NCI-H2107 treated with DMSO at 0.1 percent for 48 hours (cell line): ENCODE data around the gene BMPER.
A peak's percentile ranks its signal among the peaks of the same experiment; 100 is the strongest.

Source experiments
- DNase-seq: peaks from one replicate; lab custom pipeline; 2025; ENCODE audit not compliant: unreplicated experiment; lab: John Stamatoyannopoulos, UW

The BMPER gene

DNA sequence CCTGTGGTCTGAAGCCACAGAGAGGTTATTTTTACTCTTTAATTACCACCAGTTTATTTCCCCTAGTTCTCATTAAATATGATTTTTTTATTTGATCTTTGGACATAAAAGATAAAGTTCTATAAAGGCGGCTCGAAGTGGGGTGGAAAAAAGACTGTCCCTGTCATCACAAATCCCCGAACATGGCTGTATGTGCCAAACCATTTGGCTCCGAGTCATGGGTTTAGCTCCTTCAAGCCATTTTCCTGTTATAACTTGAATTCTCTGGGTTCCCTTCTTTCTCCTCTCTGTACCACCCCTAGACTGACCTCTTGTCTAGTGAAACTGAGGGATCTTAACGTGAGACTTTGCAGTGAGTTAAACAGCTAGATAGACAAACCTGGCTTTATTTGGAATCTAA, 181.6 kb downstream of the BMPER start:
- no peak for DNase-seq

DNA sequence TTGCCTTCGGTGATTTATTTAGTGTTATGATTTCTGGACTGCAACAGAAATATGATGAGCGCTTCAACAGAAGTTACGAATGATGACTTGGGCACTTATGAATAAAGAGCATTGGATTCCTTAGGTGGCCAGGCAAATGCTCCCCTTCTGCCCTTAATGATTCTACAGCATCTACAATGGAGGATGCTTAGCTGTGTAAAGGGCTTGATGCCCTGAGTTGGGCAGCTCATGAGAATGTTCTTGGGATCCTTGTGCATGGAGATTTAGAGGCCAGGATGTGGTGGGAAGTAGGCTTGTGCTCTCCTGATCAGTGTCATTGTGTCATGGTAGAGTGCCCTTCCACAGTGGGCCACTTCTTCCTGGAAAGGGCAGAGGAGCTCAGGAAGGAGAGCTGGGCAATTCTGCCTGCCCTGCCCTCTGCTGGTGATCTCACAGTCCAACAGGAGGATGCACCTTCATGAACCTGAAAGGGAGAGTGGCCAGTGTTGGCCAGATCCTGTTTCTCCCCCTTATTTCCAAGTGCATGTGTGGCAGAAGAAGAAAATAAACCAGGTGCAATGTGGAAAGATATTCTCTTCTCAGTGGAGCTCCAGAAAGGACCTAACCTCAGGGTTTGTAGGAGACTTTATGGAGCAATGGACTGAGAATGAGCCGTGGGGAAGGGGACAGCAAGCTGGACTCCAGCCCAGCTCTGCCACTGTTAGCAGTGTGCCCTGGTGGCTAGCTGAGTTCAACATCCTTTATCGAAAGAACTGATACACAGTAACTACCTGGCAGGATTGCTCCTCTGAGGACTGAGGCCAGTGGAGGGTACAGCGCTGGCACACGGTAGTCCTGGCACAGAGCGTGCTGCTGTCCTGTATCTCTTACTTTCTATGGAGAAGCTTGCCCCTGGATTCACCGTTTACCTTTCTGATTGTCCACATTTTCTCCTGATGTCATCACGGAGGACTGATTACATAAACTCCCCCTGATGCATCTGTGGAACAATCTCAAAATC, 182.9 kb downstream of the BMPER start:
- no peak for DNase-seq

DNA sequence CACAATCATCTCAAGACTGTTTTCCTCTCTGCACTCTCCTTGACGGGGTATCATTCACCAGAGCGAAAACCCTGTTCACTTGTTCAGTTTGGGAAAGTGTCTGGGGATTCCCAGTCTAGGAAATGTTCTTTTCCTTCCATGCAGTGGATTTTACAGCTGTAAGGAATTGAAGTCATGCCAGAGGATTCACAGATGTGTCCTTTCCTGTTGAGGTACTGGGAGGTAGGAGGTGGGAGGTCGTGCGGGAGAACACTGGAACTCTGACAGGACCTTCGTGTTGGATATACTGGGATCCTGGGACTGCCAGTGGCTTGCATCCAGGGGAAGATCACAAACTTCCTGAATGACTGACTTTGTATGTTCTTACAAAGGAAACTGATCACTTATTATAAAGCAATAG, 185.5 kb downstream of the BMPER start:
- DNase-seq, result no peak

DNA sequence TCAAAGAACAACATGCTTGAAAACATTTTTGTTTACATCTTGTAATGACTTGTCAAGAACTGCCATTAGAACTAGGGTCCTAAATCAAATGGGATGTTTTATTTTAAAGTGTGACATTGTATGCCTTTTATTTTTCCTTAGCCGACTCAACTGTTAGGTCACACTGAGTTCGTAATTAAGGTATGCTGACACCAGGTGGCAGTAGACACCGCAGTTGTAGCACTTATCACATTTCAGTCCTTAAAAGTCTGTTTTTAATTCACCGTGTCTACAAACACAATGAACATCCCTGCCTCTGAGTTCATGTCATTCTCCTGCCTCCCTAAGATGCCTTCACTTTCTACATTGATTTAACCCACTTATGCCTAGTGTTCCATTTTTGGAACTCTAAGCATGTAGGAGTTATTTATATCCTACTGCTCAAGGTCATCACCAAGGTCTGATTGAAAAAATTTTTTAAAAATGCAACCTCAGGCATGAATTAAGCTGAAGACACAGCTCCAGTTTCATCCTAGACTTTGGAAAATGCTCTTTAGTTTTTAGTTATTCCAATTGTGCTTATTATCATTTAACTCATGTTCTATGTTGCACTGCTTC, 186.1 kb downstream of the BMPER start:
- DNase-seq, result no peak

DNA sequence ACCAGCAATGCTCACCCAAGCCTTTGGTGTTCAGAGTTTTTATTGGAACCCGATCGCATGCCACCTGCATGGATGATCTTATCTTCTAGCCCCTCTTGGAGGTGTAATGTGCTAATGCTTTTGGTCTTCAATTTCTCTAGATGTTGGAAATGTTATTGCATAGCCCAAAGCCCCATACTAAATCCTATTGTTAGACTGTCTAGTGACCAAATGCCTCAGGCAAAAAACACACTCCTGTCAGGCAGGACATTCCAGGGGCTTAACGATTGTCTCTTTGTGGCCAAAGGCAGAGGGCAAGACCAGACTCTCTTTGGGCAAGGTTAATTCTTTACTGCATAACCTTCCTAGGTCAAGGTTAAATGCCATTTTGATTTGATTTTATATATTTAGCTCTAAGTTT, 187.9 kb downstream of the BMPER start:
- no peak for DNase-seq

DNA sequence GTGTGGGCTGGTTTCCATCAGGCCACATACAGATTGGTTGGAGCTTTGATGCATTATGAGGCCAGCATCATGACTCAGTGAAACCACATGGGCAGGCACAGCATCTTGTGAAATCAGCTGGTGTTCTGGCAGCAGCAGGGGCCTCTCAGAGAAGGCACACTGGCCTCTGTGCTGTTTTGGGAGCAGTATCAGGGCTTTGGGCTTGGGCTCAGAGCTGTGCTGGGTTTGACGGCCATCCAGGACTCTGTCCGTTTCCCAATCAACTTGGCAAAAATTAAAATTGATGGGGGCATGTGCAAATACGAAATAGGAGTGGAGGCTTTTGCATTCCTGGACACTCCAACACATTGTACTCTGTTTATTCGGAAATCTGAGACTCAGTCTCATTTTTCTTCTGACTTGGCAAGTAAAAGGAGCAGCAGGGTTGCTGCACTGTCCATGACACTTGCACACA, 190.9 kb downstream of the BMPER start:
- no peak for DNase-seq

DNA sequence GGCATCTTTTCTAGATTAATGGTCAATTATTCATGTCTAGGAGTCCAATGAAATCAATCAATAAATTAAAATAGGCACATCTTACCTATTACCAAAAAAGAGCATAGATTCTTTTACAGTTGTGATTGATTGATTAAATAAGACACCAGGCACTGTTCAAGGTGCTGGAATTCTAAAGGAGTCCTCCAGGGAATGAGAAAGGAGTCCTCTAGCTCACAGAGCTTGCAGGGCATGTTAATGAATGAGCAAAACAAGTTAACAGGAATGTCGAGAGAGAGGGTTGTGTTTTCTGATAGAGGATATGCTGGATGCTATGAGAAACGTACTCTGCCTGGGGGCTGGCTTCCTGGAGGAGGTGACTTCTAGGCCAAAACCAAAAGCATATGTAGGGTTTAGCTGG, 191.4 kb downstream of the BMPER start:
- DNase-seq, result no peak

DNA sequence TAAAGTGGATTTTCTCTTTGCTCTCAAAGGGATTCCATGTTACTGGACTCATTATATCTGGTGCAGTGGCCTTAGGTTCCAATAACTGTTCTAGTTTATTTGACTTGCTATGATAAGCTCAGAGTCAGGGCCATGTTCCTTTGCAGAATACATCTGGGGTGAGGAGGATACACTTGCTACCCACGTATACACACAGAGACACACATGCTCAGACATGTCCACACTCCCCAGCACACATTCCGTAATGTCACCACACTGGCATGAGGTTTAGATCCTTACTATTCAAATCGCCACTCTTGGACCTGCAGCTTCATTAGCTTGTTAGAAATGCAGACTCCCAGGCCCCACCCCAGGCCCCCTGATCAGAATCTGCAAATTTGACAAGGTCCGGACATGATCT, 195.3 kb downstream of the BMPER start:
- DNase-seq, result no peak

DNA sequence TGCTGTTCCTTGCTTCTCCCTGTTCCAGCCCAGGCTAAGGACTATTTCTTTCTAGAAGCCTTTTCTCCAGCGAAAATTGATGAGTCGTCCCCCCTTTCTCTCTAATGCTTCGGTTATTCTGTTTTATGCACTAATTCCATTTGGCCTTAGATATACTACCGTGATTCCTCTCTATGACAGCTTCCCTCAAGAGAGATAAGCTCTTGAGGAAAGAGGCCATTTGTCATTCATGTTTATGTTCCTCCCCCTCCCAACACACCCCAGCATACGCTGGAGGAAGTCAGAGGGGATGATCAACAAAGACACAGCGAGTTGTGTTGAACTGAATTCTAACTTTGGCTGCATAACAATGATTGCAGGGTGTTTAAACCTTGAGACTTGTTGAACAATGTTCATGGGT, 198.8 kb downstream of the BMPER start:
- DNase-seq, result no peak

DNA sequence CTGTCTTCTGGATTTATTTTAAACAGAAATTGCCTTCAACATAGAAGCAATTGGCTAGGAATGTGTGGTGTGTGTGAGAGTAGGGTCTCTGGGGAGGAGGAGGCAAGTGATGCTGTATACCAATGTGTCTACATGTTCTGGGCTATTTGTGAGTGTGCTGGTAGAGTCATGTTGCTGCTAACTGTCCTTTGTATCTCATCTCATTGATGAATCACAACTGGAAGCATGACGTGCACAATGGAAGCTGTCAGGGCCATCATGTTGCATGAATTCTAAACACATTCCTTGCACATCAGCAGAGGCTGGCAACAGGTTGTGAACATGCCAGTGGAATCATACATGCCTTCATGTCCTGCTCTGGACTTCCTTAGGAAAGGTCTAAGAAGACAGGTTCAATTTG, 199.7 kb downstream of the BMPER start:
- DNase-seq, result no peak

DNA sequence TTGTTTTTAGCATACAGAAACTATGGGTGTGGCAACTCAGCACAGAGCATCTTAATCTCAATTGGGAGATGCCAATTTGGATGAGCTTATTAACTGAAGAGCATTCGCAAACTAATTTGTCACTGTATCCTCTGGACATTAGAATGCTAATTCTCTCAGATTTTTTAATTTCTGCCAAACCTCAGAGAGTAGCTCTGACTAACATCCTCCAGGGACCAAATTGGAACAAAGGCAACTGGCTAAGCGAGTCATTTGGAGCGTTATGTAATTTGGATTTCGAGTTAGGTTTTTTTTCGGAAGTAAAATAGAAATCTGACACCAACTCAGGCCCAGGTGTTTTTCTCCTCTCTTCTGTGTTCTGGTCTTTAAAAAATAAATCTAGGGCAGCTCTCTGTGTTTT, 201.9 kb downstream of the BMPER start:
- peak; percentile 8 for DNase-seq

DNA sequence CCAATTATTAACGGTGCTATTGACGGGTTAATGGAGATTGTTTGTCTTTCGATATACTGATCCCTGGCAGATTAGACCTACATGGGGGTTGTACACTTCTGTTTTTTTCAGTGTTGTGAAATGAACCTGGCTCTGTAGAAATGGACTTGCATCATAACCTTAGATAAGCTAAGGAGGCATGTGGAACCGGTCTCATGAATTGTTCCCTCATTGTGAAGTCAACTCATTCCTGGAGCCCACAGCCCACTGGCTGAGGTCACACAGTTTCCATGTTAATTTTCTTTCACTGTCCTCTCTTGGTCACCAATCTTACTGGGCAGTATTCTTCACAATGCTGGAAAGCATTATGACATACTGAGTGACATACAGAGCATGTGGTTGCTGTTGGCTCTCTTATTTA, 202.8 kb downstream of the BMPER start:
- no peak for DNase-seq

DNA sequence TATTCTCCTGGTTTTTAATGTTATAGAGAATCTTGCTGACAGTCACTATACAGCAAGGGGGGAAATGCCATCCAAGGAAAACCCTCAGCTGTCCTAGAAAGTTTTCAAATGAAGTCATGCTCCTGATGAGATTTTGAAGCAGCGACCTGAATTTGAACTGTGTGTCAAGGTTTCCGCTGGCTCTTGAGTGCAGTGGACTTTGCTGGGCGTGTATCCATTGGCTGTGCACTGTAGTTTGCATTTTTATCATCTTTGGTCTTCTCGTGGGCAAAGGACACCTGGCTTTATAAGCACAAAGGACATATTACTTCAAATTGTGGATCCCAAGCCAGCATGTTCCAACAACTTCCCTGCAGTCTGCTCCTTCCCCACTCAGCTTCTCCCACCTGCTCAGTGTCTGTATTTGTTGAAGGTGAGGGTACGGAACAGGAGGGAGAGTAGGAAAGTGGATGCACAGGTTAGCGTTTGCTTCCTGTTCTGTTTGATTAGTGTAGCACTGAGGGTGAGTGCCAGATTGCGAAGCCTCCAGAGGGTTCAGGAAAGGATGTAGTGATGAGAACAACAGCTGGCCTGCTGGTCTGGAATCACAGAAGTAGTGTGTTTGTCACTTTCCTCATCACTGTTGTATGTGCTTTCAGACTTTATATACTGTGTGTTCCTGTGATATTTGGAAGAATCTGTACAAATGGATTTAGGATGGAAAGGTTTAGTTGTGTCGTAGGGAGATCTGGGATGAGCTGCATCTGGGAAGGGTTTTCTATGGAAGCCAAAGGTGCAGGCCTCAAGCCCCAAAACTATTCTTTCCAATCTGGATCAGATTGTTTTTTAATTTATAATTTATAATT, 204.8 kb downstream of the BMPER start:
- no peak for DNase-seq

DNA sequence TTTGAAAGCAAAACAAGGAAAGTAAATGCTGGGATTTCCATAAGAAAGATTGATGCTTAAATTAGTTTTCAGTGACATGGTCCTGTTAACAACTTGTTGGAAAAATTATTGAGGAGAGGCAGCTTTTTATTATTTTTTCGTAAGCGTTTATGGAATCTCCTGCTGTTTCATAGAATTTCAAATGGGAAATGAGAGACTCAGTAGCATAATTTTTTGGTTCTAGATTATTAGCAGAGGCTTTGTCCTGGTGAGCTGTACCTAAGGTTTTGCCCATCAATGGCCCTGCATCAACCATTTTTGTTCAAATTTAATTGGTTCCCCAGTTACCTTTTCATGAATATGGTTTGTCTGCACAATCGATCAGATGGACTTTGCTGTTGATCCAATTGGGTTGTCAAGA, 205.7 kb downstream of the BMPER start:
- DNase-seq, result no peak

DNA sequence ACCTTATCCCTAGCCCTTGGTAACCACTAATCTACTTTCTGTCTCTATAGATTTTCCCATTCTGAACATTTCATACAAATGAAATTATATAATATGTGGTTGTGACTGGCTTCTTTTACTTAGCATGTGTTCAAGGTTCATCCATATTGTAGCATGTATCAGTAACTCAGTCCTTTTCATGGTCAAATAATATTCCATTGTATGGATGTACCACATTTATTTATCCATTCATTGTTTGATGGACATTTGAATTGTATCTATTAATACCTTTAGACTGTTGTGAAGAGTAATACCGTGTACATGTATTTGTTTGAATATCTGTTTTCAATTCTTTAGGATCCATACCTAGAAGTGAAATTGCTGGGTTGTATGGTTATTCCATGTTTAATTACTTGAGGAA, 210.2 kb downstream of the BMPER start:
- no peak for DNase-seq

DNA sequence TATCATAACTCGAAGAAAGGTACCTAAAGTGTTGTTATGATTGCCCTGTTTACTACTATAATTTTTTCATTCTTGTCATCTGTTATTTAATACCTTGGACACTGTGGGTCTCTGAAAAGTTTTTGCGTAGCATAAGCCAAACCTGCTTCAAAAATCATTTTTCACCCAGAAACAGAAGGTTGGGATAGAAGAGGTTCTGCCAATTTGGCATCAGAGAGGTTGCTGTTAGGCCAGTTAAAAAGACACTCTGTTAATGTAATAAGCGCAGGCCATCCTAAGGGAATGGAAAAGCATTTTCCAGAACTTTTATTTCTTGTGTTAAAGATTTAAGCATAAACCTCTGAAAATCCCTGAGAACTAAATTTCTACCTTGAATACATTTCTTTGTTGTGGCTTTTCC, 212.2 kb downstream of the BMPER start:
- DNase-seq, result no peak

DNA sequence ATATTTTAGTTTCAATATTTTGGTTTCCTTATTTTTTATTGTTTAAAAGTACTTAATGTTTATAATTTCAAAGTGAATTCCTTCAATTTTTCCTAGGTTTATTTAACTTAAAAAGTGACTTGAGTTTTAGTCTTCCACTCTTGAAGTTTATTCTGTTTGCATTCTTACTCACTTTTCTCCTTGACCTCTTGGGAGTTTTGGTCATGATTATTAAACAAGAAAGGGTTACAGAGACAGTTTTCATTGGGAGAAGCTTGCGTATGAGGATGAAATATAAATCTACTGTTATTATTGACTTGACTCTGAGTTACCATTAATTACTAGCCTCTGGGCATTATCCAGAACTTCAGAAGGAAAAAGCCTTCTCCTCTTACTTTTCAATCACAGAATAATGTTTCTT, 216.0 kb downstream of the BMPER start:
- DNase-seq, result no peak

DNA sequence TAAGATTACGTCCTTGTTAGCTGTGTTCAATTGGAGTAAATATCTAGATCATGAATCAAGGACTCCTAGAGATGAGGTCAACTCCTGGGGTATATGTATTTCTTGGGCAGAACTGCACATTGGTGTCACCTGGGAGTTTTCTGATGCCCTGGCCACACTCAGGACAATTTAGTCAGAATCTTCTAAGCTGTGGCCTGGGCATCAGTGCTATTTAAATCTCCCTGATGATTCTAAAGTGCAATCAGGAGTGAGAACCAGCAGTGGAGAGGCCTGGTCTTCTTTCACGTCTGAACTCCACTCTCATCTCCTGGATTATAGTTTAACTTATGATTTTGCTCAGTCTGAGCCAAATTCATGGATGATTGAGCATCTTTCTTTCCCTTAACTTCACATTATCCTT, 218.0 kb downstream of the BMPER start:
- DNase-seq, result no peak

DNA sequence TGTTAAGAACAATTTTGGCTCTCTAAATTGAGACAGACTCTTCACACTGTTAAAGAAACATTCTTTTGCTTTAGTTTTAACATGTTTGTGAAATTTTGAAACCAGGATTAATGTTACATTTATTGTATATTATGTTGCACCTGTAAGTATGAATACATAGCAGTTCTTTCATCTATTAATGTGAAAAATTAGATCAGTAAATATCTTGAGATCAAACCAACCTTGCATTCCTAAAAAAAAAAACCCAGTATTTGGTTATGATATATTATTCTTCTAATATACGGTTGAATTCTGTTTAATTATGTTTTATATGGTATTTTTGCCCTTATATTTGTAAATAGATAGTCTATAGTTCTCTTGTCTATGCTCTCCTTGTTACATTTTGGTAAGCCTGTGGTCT, 219.4 kb downstream of the BMPER start:
- DNase-seq, result no peak

DNA sequence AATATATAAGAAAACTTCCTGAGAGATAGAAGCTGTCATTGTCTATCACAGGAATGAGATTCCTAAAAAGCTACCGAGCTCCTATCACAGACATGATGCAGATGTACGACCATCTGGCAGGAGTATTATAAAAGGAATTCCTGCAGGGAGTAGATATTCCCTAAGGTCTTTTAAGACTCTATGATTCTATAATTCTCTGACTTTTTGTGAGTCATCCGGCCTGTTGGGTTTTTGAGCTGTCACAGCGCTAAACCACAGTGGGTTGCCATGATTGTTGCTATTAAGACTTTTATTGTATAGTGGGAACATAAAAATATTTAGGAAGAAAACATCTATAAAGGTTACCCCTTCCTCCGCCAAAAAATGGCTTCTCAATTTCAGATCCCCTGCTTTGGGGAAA, 223.4 kb downstream of the BMPER start:
- no peak for DNase-seq

DNA sequence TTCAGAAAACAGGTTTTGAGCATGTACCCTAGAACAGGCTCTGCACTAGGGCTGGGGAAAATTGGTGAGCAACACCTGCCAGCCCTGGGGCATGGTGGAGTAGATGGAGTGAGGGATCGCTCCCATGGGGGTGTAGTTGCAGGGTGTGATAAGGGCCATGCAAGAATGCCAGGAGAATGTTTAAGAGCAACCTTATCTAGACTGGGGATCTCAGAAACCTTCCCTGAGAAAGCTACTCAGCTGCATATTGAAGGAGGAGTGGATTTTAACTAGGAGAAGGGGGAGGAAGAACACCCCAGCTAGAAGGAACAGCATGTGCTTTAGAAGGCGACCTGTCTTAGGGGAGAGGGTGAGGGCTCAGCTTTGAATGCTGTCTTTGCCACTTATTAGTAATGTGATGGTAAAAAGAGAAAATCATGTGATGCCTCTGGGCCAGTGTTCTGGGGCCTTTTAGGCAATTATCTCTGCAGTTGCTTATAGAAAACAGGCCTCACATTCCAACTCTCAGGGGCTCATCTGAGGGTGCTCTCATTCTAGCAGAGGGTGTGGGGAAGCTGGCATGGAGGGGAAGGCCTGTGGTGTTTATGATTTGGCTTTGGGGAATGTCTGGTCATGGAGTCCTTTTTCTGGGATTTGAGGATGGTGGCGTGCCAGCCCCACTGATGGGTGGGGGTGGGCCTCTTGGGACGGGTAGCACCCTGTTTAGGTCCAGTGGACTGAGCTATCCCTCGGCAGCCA, 225.4 kb downstream of the BMPER start:
- no peak for DNase-seq
